ENCODE data around the gene TMTC2. TPM values are rescaled to one million over a fixed set of nuclear protein-coding genes. Genes with fewer than 3 reads are reported as not detected.

Gene TMTC2
- total RNA-seq, 4 donors from 2014 or later, result 19.5 to 35.8 (median 22.9) TPM

GRCh38 chr12:82648259-82648909 lies 38.3 kb upstream of the TMTC2 start:
- Histone ChIP-seq H3K27me3 (no peaks in the 10 kb centered on the region), H3K4me3 (no peak overlapping the region), H3K36me3 (no peaks in the 10 kb centered on the region), H3K4me1 (peaks cover 0 to 5% (median 1%) of the 10 kb centered on the region in 4 donors), H3K27ac (no peak overlapping the region), H3K9me3 (no peaks in the 10 kb centered on the region)
- TF ChIP-seq POLR2A (IDR thresholded peaks at IDR 0.05) (no peak), CTCF (IDR thresholded peaks at IDR 0.05) (no peak), EP300 (IDR thresholded peaks at IDR 0.05) (no peak)
- DNase-seq (ENCODE audit: low spot score in 2 of 2), result no peak
- WGBS, 2 donors, result 50 to 65% methylated on average over 5 of the region's 5 CpGs

- Histone ChIP-seq H3K27me3 (no peaks in the 10 kb centered on the region), H3K9me3 (no peaks in the 10 kb centered on the region), H3K4me1 (peaks cover 0 to 5% (median 1%) of the 10 kb centered on the region in 4 donors), H3K4me3 (no peak overlapping the region), H3K36me3 (no peaks in the 10 kb centered on the region), H3K27ac (no peak overlapping the region)
- TF ChIP-seq EP300 (IDR thresholded peaks at IDR 0.05) (no peak), CTCF (IDR thresholded peaks at IDR 0.05) (no peak), POLR2A (IDR thresholded peaks at IDR 0.05) (no peak)
- DNase-seq (ENCODE audit: low spot score in 2 of 2), result no peak
- 20 to 35% methylated on average over 3 of the region's 3 CpGs for WGBS, 2 donors
These were observed 35.9 kb upstream of the TMTC2 start for GRCh38 chr12:82650627-82651337.

- peaks cover 0 to 5% (median 1%) of the 10 kb centered on the region in 4 donors for H3K4me1 ChIP-seq
- no peaks in the 10 kb centered on the region for H3K9me3 ChIP-seq
- WGBS, 2 donors, result 80 to 87% methylated on average over 4 of the region's 4 CpGs
- DNase-seq (ENCODE audit: low spot score in 2 of 2), result no peak
- H3K27ac ChIP-seq, result no peak overlapping the region
- no peaks in the 10 kb centered on the region for H3K27me3 ChIP-seq
- H3K36me3 ChIP-seq, result no peaks in the 10 kb centered on the region
- no peak overlapping the region for H3K4me3 ChIP-seq
- TF ChIP-seq CTCF (IDR thresholded peaks at IDR 0.05), result no peak
- TF ChIP-seq EP300 (IDR thresholded peaks at IDR 0.05), result no peak
- no peak for TF ChIP-seq POLR2A (IDR thresholded peaks at IDR 0.05)
These were observed 35.2 kb upstream of the TMTC2 start for GRCh38 chr12:82651489-82651888.

- no peak for TF ChIP-seq POLR2A (IDR thresholded peaks at IDR 0.05)
- no peak for TF ChIP-seq CTCF (IDR thresholded peaks at IDR 0.05)
- TF ChIP-seq EP300 (IDR thresholded peaks at IDR 0.05), result no peak
- WGBS, 2 donors, result 65 to 74% methylated on average over 1 of the region's 1 CpG
- Histone ChIP-seq H3K4me1 (peaks cover 0 to 5% (median 1%) of the 10 kb centered on the region in 4 donors), H3K27me3 (no peaks in the 10 kb centered on the region), H3K9me3 (no peaks in the 10 kb centered on the region), H3K4me3 (no peak overlapping the region), H3K27ac (no peak overlapping the region), H3K36me3 (no peaks in the 10 kb centered on the region)
- DNase-seq (ENCODE audit: low spot score in 2 of 2), result no peak
These were observed 34.6 kb upstream of the TMTC2 start for GRCh38 chr12:82652071-82652470.

- peaks cover 0 to 5% (median 0%) of the 10 kb centered on the region in 4 donors for H3K9me3 ChIP-seq
- no peaks in the 10 kb centered on the region for H3K36me3 ChIP-seq
- no peak overlapping the region for H3K4me3 ChIP-seq
- H3K4me1 ChIP-seq, result peaks cover 0 to under 1% (median 0%) of the 10 kb centered on the region in 4 donors
- 37 to 46% methylated on average over 4 of the region's 4 CpGs for WGBS, 2 donors
- no peak overlapping the region for H3K27ac ChIP-seq
- no peaks in the 10 kb centered on the region for H3K27me3 ChIP-seq
- DNase-seq (ENCODE audit: low spot score in 2 of 2), result no peak
- TF ChIP-seq CTCF (IDR thresholded peaks at IDR 0.05), result no peak
- no peak for TF ChIP-seq POLR2A (IDR thresholded peaks at IDR 0.05)
- no peak for TF ChIP-seq EP300 (IDR thresholded peaks at IDR 0.05)
These were observed 31.0 kb upstream of the TMTC2 start for GRCh38 chr12:82655751-82656150.

All from tibial nerve (tissue), 4 donors.